Mesothelial cell of epicardium (in vitro differentiated cells): ENCODE measurements around the gene KMT2C. TPM values are rescaled to one million over a fixed set of nuclear protein-coding genes. Genes with fewer than 3 reads are reported as not detected.

Experiments used
- DNase-seq, 2 experiments: peaks; one replicate each; pipeline ENCODE4 v3.0.0; 2021; ENCODE audit warnings: low spot score in 2 of 2; ENCODE audit not compliant: unreplicated experiment in 2 of 2
- H3K27ac Mint-ChIP-seq: 2 replicates; pipeline ENCODE4 v1.8.0; 2021; ENCODE audit warnings: mixed read lengths
- H3K27me3 Mint-ChIP-seq: 2 replicates; pipeline ENCODE4 v1.8.0; 2021; ENCODE audit warnings: low read depth, mixed read lengths
- H3K36me3 Mint-ChIP-seq: 2 replicates; pipeline ENCODE4 v1.8.0; 2021; ENCODE audit warnings: mixed read lengths
- H3K4me1 Mint-ChIP-seq: 2 replicates; pipeline ENCODE4 v1.8.0; 2021; ENCODE audit warnings: mixed read lengths
- H3K4me3 Mint-ChIP-seq: 2 replicates; pipeline ENCODE4 v1.8.0; 2021; ENCODE audit warnings: mild to moderate bottlenecking, moderate library complexity, mixed read lengths
- H3K9me3 Mint-ChIP-seq: 2 replicates; pipeline ENCODE4 v1.8.0; 2021; ENCODE audit warnings: mixed read lengths
- CTCF ChIP-seq: fragments of 200-600 bp; sonication (generic); IDR thresholded peaks from one replicate; pipeline ENCODE4 v1.5.0; 2021; ENCODE audit warnings: antibody characterized with exemption; ENCODE audit not compliant: unreplicated experiment
- total RNA-seq: library from RNA; stranded (reverse); gene quantifications from 3 replicates; pipeline ENCODE4 v1.2.1, GENCODE V29; 2021

KMT2C gene
- total RNA-seq, 1 donor from 2014 or later, result 108 TPM

GRCh38 chr7:152328234-152328633 lies 107.6 kb downstream of the KMT2C start:
- Mint-ChIP-seq H3K27ac (no peak overlapping the region), H3K4me3 (no peak overlapping the region), H3K36me3 (peaks cover 18% of the 10 kb centered on the region)

GRCh38 chr7:152315845-152316244 lies 120.0 kb downstream of the KMT2C start:
- no peak overlapping the region for H3K4me3 Mint-ChIP-seq
- no peak for TF ChIP-seq CTCF
- H3K27ac Mint-ChIP-seq, result no peak overlapping the region
- no peak for DNase-seq
- peaks cover 6% of the 10 kb centered on the region for H3K9me3 Mint-ChIP-seq
- H3K4me1 Mint-ChIP-seq, result peaks cover 32% of the 10 kb centered on the region
- no peaks in the 10 kb centered on the region for H3K27me3 Mint-ChIP-seq
- H3K36me3 Mint-ChIP-seq, result peaks cover 10% of the 10 kb centered on the region

More at GRCh38 chr7:152328234-152328633, 107.6 kb downstream of the KMT2C start:
- Mint-ChIP-seq H3K27me3 (no peaks in the 10 kb centered on the region), H3K9me3 (peaks cover under 1% of the 10 kb centered on the region), H3K4me1 (peaks cover 2% of the 10 kb centered on the region)
- no peak for TF ChIP-seq CTCF
- DNase-seq, result no peak

- no peak for DNase-seq
These were observed 121.8 kb downstream of the KMT2C start for GRCh38 chr7:152313831-152314604.

GRCh38 chr7:152313217-152313616 lies 122.6 kb downstream of the KMT2C start:
- Mint-ChIP-seq H3K36me3 (peaks cover 4% of the 10 kb centered on the region), H3K27me3 (no peaks in the 10 kb centered on the region), H3K4me1 (peaks cover 32% of the 10 kb centered on the region), H3K27ac (peak overlapping the region; percentile 56), H3K9me3 (no peaks in the 10 kb centered on the region), H3K4me3 (no peak overlapping the region)
- no peak for DNase-seq
- no peak for TF ChIP-seq CTCF

More at GRCh38 chr7:152313831-152314604, 121.8 kb downstream of the KMT2C start:
- H3K27ac Mint-ChIP-seq, result peak overlapping the region; percentile 84
- no peak for TF ChIP-seq CTCF
- peaks cover 4% of the 10 kb centered on the region for H3K36me3 Mint-ChIP-seq
- no peaks in the 10 kb centered on the region for H3K9me3 Mint-ChIP-seq
- peaks cover 32% of the 10 kb centered on the region for H3K4me1 Mint-ChIP-seq
- H3K27me3 Mint-ChIP-seq, result no peaks in the 10 kb centered on the region
- peak overlapping the region; percentile 1 for H3K4me3 Mint-ChIP-seq

GRCh38 chr7:152312316-152312715 lies 123.5 kb downstream of the KMT2C start:
- no peak for TF ChIP-seq CTCF

More at GRCh38 chr7:152312316-152312715, 123.5 kb downstream of the KMT2C start:
- no peak overlapping the region for H3K27ac Mint-ChIP-seq
- peaks cover 32% of the 10 kb centered on the region for H3K4me1 Mint-ChIP-seq
- peaks cover 7% of the 10 kb centered on the region for H3K36me3 Mint-ChIP-seq
- no peaks in the 10 kb centered on the region for H3K27me3 Mint-ChIP-seq
- H3K9me3 Mint-ChIP-seq, result no peaks in the 10 kb centered on the region
- H3K4me3 Mint-ChIP-seq, result no peak overlapping the region
- DNase-seq, result no peak
